H1 (cell line): ENCODE measurements around the gene RPUSD1. TPM values are rescaled to one million over a fixed set of nuclear protein-coding genes. Genes with fewer than 3 reads are reported as not detected.

Experiments used
- CBX5 ChIP-seq: fragments of 300-800, 300-1000 bp; sonication (generic); IDR thresholded peaks from 2 replicates; pipeline ENCODE4 v1.7.1; 2016; ENCODE audit warnings: antibody characterized with exemption, low read length, low read depth
- CBX8 ChIP-seq: fragments of 300-800, 300-1000 bp; sonication (generic); IDR thresholded peaks from 2 replicates; pipeline ENCODE4 v1.7.1; 2016; ENCODE audit warnings: low read depth, low read length, borderline replicate concordance
- CEBPB ChIP-seq: IDR thresholded peaks from 2 replicates; pipeline ENCODE4 v1.6.1; 2012; ENCODE audit warnings: low read depth, low read length
- CTBP2 ChIP-seq: IDR thresholded peaks from 2 replicates; pipeline ENCODE4 v1.7.0; 2011; ENCODE audit warnings: borderline replicate concordance, mild to moderate bottlenecking, moderate library complexity, mixed read lengths, low read length; ENCODE audit not compliant: insufficient read depth, insufficient read length
- EP300 ChIP-seq, 2 experiments: IDR thresholded peaks; 1 replicate in 1 of 2; 2 replicates in 1 of 2; pipeline ENCODE4 v1.6.1; 2011 to 2012; ENCODE audit warnings: low read depth in 2 of 2, low read length in 2 of 2, mild to moderate bottlenecking in 2 of 2, borderline replicate concordance in 1 of 2, inconsistent platforms in 1 of 2, moderate library complexity in 1 of 2
- FOSL1 ChIP-seq: IDR thresholded peaks from 2 replicates; pipeline ENCODE4 v1.6.1; 2011; ENCODE audit warnings: mild to moderate bottlenecking, low read depth, low read length, moderate library complexity; ENCODE audit not compliant: insufficient read depth
- GTF2F1 ChIP-seq: IDR thresholded peaks from 2 replicates; pipeline ENCODE4 v1.6.1; 2012; ENCODE audit warnings: low read depth, low read length, improper control_type of control experiment, borderline replicate concordance
- JUND ChIP-seq: IDR thresholded peaks from 2 replicates; pipeline ENCODE4 v1.6.1; 2011; ENCODE audit warnings: mild to moderate bottlenecking, improper control_type of control experiment, low read length
- KDM1A ChIP-seq: fragments of 200-600, 300-600 bp; sonication (generic); IDR thresholded peaks from 2 replicates; pipeline ENCODE4 v1.7.1; 2016; ENCODE audit warnings: mild to moderate bottlenecking, low read length, borderline replicate concordance
- NRF1 ChIP-seq: IDR thresholded peaks from 2 replicates; pipeline ENCODE4 v1.6.1; 2011; ENCODE audit warnings: mild to moderate bottlenecking, low read depth, low read length, improper control_type of control experiment
- PHF8 ChIP-seq: fragments of 200-600 bp; sonication (generic); conservative IDR thresholded peaks from 2 replicates; pipeline ENCODE4 v1.7.1; 2012; ENCODE audit warnings: low read depth, mild to moderate bottlenecking, inconsistent platforms, low read length, moderate library complexity
- POLR2AphosphoS5 ChIP-seq: IDR thresholded peaks from 2 replicates; pipeline ENCODE4 v1.6.1; 2011; ENCODE audit warnings: low read depth, low read length
- RFX5 ChIP-seq: IDR thresholded peaks from 2 replicates; pipeline ENCODE4 v1.6.1; 2011; ENCODE audit warnings: low read depth, low read length, improper control_type of control experiment, borderline replicate concordance
- RXRA ChIP-seq: IDR thresholded peaks from 2 replicates; pipeline ENCODE4 v1.6.1; 2011; ENCODE audit warnings: low read depth, mild to moderate bottlenecking, low read length, moderate library complexity; ENCODE audit not compliant: insufficient read depth
- SIRT6 ChIP-seq: IDR thresholded peaks from one replicate; pipeline ENCODE4 v1.7.1; 2012; ENCODE audit warnings: low read length, inconsistent platforms
- SP2 ChIP-seq: IDR thresholded peaks from 2 replicates; pipeline ENCODE4 v1.6.1; 2012; ENCODE audit warnings: mild to moderate bottlenecking, low read length, inconsistent platforms
- TAF1 ChIP-seq: IDR thresholded peaks from 2 replicates; pipeline ENCODE4 v1.6.1; 2011; ENCODE audit warnings: mild to moderate bottlenecking, low read depth, low read length
- TBP ChIP-seq: IDR thresholded peaks from 2 replicates; pipeline ENCODE4 v1.6.1; 2011; ENCODE audit warnings: low read depth, low read length, improper control_type of control experiment
- TCF12 ChIP-seq: IDR thresholded peaks from 2 replicates; pipeline ENCODE4 v1.6.1; 2011; ENCODE audit warnings: low read depth, mild to moderate bottlenecking, low read length
- TEAD4 ChIP-seq: IDR thresholded peaks from 2 replicates; pipeline ENCODE4 v1.6.1; 2012; ENCODE audit warnings: low read depth, low read length, inconsistent platforms, mixed read lengths
- polyA plus RNA-seq, 7 experiments: library from polyadenylated mRNA; depleted of rRNA in 3 of 7; stranded (reverse) in 5 of 7; unstranded in 2 of 7; fragments of >200 nt in 5 of 7; fragments of 200-250 nt in 2 of 7; gene quantifications; 1 replicate in 5 of 7; 2 replicates in 1 of 7; 4 replicates in 1 of 7; pipeline versions ENCODE4 v1.2.1 to v1.2.3, GENCODE V29; 2011 to 2013; ENCODE audit warnings: missing spikeins in 2 of 7, mixed read lengths in 2 of 7
- total RNA-seq: library from RNA; stranded (reverse); fragmentation: NEBNext Ultra II Directional; extraction: Animal tissue kit (Norgen Biotek cat#: 25700); gene quantifications from 2 replicates; pipeline ENCODE4 v1.2.1, GENCODE V29; 2021
- TF ChIP-seq, protein P1 (sequence below), 3 experiments: IDR thresholded peaks; 1 replicate in 2 of 3; 2 replicates in 1 of 3; pipeline versions ENCODE4 v1.5.1 to v1.6.1; 2011; ENCODE audit warnings: low read length in 3 of 3, mild to moderate bottlenecking in 3 of 3, inconsistent platforms in 2 of 3, low read depth in 1 of 3, moderate library complexity in 1 of 3; ENCODE audit not compliant: insufficient read depth in 1 of 3; ENCODE audit errors: control extremely low read depth in 1 of 3
- TF ChIP-seq, protein P2 (sequence below): IDR thresholded peaks from 2 replicates; pipeline ENCODE4 v1.6.1; 2012; ENCODE audit warnings: inconsistent platforms

Gene RPUSD1
- total and polyA plus RNA-seq, 2 of the 8 experiments (the other 6 are each of a cell fraction or from before 2014, with no cell fraction given) = 32.2 to 61.8 TPM

DNA sequence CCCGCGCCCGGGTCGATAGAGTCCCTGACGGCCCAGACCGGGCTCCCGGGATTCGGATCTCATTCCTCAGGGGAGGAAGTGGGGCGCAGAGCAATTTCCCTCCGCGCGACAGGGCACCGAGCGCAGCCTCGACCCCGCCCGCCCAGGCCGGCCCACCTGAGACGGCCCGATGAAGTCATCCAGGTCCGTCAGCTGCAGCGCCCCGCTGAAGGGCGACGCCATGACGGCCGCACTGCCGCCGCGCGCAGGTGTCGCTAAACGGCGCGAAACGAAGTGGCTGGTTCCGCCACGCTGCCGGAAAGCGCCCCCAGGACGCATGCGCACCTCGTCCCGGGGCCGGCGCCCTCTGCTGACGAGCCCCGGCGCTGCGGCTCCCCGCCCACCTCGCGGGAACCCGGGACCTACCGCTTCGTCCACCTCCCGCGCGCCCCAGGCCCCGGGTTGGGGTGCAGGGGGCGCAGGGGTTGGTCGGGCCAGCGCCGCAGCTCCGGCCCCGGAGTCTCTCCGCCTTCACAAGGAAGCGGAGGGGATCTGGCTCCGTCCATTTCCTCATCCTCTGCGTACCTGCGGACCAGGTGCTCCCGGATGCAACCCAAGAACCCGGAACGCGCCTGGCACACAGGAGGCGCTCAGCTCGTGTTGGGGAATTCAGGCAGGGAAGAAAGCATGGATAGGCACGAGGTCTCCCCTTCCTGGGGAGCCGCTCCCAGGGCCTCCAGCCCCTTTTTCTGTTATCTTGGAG, 47.2 kb downstream of the RPUSD1 start, which contains the start of gene CIAO3 (continued):
- TF ChIP-seq, protein P1, sequence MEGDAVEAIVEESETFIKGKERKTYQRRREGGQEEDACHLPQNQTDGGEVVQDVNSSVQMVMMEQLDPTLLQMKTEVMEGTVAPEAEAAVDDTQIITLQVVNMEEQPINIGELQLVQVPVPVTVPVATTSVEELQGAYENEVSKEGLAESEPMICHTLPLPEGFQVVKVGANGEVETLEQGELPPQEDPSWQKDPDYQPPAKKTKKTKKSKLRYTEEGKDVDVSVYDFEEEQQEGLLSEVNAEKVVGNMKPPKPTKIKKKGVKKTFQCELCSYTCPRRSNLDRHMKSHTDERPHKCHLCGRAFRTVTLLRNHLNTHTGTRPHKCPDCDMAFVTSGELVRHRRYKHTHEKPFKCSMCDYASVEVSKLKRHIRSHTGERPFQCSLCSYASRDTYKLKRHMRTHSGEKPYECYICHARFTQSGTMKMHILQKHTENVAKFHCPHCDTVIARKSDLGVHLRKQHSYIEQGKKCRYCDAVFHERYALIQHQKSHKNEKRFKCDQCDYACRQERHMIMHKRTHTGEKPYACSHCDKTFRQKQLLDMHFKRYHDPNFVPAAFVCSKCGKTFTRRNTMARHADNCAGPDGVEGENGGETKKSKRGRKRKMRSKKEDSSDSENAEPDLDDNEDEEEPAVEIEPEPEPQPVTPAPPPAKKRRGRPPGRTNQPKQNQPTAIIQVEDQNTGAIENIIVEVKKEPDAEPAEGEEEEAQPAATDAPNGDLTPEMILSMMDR (IDR thresholded peaks at IDR 0.05; ENCODE audit: control extremely low read depth in 1 of 3, insufficient read depth in 1 of 3, low read depth in 1 of 3, low read length in 3 of 3) = peak; percentile 72 to 91 (median 82); a peak in 3 of 4 replicates
- TF ChIP-seq TBP (peak; percentile 56; the same call in 1 of the 2 replicates), TAF1 (peak; percentile 77; the same call in 1 of the 2 replicates), CEBPB (no peak), CTBP2 (no peak), NRF1 (peak; percentile 82), POLR2AphosphoS5 (peak; percentile 60), PHF8 (peak; percentile 79), FOSL1 (no peak), CBX8 (no peak), SP2 (no peak), CBX5 (no peak), SIRT6 (no peak), KDM1A (no peak), JUND (peak; percentile 89), GTF2F1 (no peak), RXRA (no peak), TEAD4 (peak; percentile 16; the same call in 1 of the 2 replicates), TCF12 (no peak), RFX5 (no peak), EP300 (IDR thresholded peaks at IDR 0.05; ENCODE audit: borderline replicate concordance in 1 of 2, low read depth in 2 of 2, low read length in 2 of 2) (no peak)
- TF ChIP-seq, protein P2, sequence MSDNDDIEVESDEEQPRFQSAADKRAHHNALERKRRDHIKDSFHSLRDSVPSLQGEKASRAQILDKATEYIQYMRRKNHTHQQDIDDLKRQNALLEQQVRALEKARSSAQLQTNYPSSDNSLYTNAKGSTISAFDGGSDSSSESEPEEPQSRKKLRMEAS = peak; percentile 91
